Renal cortex interstitium (tissue), 11 donors: ENCODE measurements around the gene DIAPH2. TPM values are rescaled to one million over a fixed set of nuclear protein-coding genes. Genes with fewer than 3 reads are reported as not detected.

Source experiments
- DNase-seq, 11 donors: peaks; one replicate each; pipeline ENCODE4 v3.0.0-alpha.2; 2013; ENCODE audit warnings: low read depth in 9 of 11, low spot score in 4 of 11; ENCODE audit errors: extremely low read depth in 1 of 11
- polyA plus RNA-seq, 3 donors: library from polyadenylated mRNA; unstranded; fragments of 120-200 nt; gene quantifications; one replicate each; pipeline ENCODE4 v1.2.1, GENCODE V29; 2013; ENCODE audit not compliant: insufficient read length in 3 of 3

Gene DIAPH2
- polyA plus RNA-seq, 3 donors, result 7.8 to 8.9 (median 8.7) TPM

DNA sequence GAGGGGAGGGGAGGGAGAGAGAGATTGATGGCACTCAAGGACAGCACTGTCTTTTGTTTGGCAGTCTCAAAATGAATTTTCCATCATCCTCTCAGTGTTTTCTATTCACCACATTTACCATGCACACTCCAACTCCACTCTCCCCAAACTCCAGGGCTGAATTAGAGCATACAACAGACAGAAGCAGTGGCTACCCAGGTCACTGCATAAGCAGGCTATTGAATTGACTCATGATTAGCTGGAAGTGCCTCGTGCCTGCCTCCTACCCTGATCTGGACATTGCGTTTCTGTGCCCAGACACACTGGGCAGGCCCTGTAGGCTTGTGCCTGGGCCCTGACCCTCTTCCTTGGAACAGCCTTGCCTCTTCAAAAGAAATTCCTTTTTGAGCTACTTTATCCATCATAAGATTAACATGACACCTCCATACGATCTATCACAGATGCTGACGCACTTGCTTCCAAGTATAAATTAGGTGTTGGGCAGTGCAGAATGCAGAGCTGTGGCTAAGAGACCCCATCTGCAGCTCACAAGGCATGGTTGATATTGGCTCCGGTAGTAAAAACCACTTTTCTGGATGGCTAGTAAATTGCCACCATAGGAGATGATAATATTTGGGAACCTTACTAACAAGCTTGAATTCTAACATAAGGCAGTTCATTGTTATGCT lies 952.0 kb downstream of the DIAPH2 start:
- no peak for DNase-seq

DNA sequence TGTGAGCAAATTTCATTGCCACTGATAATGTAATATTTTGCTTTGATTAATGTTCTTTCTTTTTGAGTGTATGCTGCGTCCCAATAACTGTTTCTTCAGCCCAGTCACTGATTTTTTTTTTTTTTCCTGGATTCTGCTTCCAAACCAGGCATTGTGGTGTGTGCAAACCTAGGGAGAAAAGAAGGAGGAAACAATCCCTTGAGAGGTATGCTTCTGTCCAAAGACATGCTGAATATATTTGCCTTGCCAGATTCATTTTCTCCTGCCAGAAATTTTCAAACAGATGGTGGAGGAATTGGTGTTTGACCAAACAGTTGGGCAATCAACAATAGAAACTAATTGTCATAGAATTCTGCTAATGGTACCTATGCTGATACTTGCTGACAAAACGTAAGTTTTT lies 952.6 kb downstream of the DIAPH2 start:
- DNase-seq, result no peak

GRCh38 chrX:97638621-97639020 lies 954.0 kb downstream of the DIAPH2 start:
- no peak for DNase-seq

DNA sequence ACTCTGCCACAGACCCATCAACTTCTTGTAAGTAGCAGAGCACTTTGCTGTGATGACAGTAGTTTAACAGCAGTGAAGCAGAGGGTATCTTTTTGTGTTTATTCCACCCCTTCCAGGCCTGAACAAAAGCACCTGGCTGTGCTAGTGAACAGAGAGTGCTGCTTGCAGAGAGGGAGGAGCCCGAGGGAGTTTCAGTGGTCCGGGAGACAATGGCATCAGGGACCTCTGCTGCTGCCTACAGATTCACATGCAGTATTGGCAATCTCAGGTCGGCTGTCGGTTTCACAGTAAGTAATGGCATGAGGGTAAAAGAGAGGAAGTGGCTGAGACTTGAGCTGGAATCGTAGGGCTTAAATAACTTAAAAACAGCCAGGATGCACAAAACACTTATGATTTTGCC lies 954.9 kb downstream of the DIAPH2 start:
- no peak for DNase-seq

Other genes starting within 250 kb of the DIAPH2 start
- gene RPA4, start 199.1 kb downstream of the DIAPH2 start, polyA plus RNA-seq, result under 1 TPM in 1 of 3 donors, not detected in 2; 0.12 TPM